Smooth muscle cell (in vitro differentiated cells): ENCODE results near the gene CLMP. TPM values are rescaled to one million over a fixed set of nuclear protein-coding genes. Genes with fewer than 3 reads are reported as not detected.

Source experiments
- DNase-seq: peaks from one replicate; lab custom pipeline; 2025; ENCODE audit not compliant: unreplicated experiment; lab: John Stamatoyannopoulos, UW
- H2AFZ ChIP-seq: fragments of 200-600 bp; sonication (generic); 2 replicates; pipeline ENCODE4 v1.6.0; 2016; ENCODE audit warnings: antibody characterized with exemption, low read depth, mild to moderate bottlenecking
- H3F3A ChIP-seq: fragments of 200-600 bp; sonication (generic); 2 replicates; pipeline ENCODE4 v1.6.0; 2017; ENCODE audit warnings: antibody characterized with exemption, low read depth
- H3K27ac ChIP-seq: fragments of 200-600 bp; sonication (generic); 2 replicates; pipeline ENCODE4 v1.5.1; 2016; ENCODE audit warnings: low read depth, mild to moderate bottlenecking
- H3K27me3 ChIP-seq: fragments of 200-600 bp; sonication (generic); 2 replicates; pipeline ENCODE4 v1.6.1; 2016; ENCODE audit warnings: low read depth, mild to moderate bottlenecking
- H3K36me3 ChIP-seq: fragments of 200-600 bp; sonication (generic); 2 replicates; pipeline ENCODE4 v1.5.1; 2016; ENCODE audit warnings: low read depth
- H3K4me1 ChIP-seq: fragments of 200-600 bp; sonication (generic); 2 replicates; pipeline ENCODE4 v1.5.1; 2016; ENCODE audit warnings: low read depth
- H3K4me2 ChIP-seq: fragments of 200-600 bp; sonication (generic); 2 replicates; pipeline ENCODE4 v1.6.0; 2016; ENCODE audit warnings: mild to moderate bottlenecking
- H3K4me3 ChIP-seq: fragments of 200-600 bp; sonication (generic); 2 replicates; pipeline ENCODE4 v1.5.1; 2016; ENCODE audit warnings: mild to moderate bottlenecking
- H3K79me2 ChIP-seq: fragments of 200-600 bp; sonication (generic); 2 replicates; pipeline ENCODE4 v1.6.0; 2016; ENCODE audit warnings: low read depth, mild to moderate bottlenecking
- H3K9ac ChIP-seq: fragments of 200-600 bp; sonication (generic); 2 replicates; pipeline ENCODE4 v1.6.0; 2016; ENCODE audit warnings: low read depth
- H3K9me3 ChIP-seq: fragments of 200-600 bp; sonication (generic); replicated peaks from 2 replicates; pipeline ENCODE4 v1.5.1; 2016; ENCODE audit warnings: low read depth
- H4K20me1 ChIP-seq: fragments of 200-600 bp; sonication (generic); 2 replicates; pipeline ENCODE4 v1.6.0; 2016; ENCODE audit warnings: low read depth
- WGBS: methylation state at CpG from one replicate; pipeline ENCODE4 v1.1.7; 2016; ENCODE audit warnings: low lambda C conversion rate; 5-methylcytosine and 5-hydroxymethylcytosine counted together
- polyA plus RNA-seq: library from polyadenylated mRNA; unstranded; fragments of >200 nt; fragmentation: Nextera tagmentation; extraction: Ambion mirVana; gene quantifications from 2 replicates; pipeline ENCODE4 v1.2.1, GENCODE V29; 2016
- total RNA-seq: library from RNA; depleted of rRNA; stranded (reverse); fragments of >200 nt; gene quantifications from 2 replicates; pipeline ENCODE4 v1.2.3, GENCODE V29; 2014
- TF ChIP-seq, protein P1 (sequence below): fragments of 200-600 bp; sonication (generic); IDR thresholded peaks from 2 replicates; pipeline ENCODE4 v1.5.1; 2017; ENCODE audit warnings: borderline replicate concordance, mild to moderate bottlenecking, antibody characterized with exemption; ENCODE audit not compliant: insufficient read depth, poor library complexity, severe bottlenecking

Gene CLMP
- total and polyA plus RNA-seq, 2 experiments from 2014 or later, result 74.0 to 176 TPM

DNA sequence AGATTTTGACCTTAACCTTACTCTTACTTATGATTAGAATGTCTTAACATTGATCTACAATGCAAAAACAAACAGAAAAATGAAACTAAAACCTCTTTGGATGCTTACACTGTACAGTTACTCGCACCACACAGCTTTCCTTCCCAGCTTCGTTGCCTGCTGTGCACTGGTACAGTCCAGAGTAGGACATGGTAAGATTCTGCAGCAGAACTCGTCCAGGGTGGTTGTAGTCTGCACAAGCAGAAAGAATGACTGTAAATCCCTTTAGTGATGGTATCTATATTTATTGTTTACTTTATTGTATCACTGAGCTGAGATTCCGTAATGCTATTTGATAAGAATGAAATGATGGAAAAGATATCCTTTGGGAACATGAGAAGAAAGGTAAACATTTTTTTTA lies 112.1 kb downstream of the CLMP start:
- no peaks in the 10 kb centered on the region for H3K79me2 ChIP-seq
- H3K9me3 ChIP-seq, result no peaks in the 10 kb centered on the region
- H3K27ac ChIP-seq, result peak overlapping the region; percentile 78
- peaks cover 18% of the 10 kb centered on the region for H3K36me3 ChIP-seq
- TF ChIP-seq, protein P1, sequence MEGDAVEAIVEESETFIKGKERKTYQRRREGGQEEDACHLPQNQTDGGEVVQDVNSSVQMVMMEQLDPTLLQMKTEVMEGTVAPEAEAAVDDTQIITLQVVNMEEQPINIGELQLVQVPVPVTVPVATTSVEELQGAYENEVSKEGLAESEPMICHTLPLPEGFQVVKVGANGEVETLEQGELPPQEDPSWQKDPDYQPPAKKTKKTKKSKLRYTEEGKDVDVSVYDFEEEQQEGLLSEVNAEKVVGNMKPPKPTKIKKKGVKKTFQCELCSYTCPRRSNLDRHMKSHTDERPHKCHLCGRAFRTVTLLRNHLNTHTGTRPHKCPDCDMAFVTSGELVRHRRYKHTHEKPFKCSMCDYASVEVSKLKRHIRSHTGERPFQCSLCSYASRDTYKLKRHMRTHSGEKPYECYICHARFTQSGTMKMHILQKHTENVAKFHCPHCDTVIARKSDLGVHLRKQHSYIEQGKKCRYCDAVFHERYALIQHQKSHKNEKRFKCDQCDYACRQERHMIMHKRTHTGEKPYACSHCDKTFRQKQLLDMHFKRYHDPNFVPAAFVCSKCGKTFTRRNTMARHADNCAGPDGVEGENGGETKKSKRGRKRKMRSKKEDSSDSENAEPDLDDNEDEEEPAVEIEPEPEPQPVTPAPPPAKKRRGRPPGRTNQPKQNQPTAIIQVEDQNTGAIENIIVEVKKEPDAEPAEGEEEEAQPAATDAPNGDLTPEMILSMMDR, result no peak
- no peak overlapping the region for H3K4me2 ChIP-seq
- no peak overlapping the region for H3K9ac ChIP-seq
- WGBS, result 71% methylated on average over 4 of the region's 4 CpGs
- H2AFZ ChIP-seq, result no peak overlapping the region
- no peaks in the 10 kb centered on the region for H3F3A ChIP-seq
- no peak for DNase-seq
- no peak overlapping the region for H3K4me3 ChIP-seq
- peaks cover 43% of the 10 kb centered on the region for H4K20me1 ChIP-seq
- no peaks in the 10 kb centered on the region for H3K4me1 ChIP-seq
- no peaks in the 10 kb centered on the region for H3K27me3 ChIP-seq

DNA sequence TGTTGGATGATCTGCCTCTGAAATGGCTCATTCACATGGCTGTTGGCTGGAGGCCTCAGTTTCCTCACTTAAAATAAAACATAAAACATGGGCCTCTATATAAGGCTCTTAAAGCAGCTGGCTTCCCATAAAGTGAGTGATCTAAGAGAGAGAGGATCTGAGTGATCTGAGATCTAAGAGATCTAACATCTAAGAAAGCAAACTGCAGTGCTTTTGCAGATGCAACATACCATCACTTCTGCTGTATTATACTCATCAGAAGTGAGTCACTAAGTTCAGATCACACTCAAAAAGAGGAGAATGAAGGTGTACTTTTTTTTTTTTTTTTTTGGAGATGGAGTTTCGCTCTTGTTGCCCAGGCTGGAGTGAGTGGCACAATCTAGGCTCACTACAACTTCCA lies 115.0 kb downstream of the CLMP start:
- peaks cover 31% of the 10 kb centered on the region for H4K20me1 ChIP-seq
- H3K4me3 ChIP-seq, result no peak overlapping the region
- 100% methylated on average over 1 of the region's 1 CpG for WGBS
- H2AFZ ChIP-seq, result no peak overlapping the region
- no peak overlapping the region for H3K4me2 ChIP-seq
- H3K4me1 ChIP-seq, result no peaks in the 10 kb centered on the region
- H3K79me2 ChIP-seq, result peaks cover 4% of the 10 kb centered on the region
- no peaks in the 10 kb centered on the region for H3K9me3 ChIP-seq
- H3K27me3 ChIP-seq, result no peaks in the 10 kb centered on the region
- H3K9ac ChIP-seq, result no peak overlapping the region
- H3K36me3 ChIP-seq, result peaks cover 18% of the 10 kb centered on the region
- no peak overlapping the region for H3K27ac ChIP-seq
- TF ChIP-seq, protein P1, result no peak
- no peak for DNase-seq
- no peaks in the 10 kb centered on the region for H3F3A ChIP-seq

DNA sequence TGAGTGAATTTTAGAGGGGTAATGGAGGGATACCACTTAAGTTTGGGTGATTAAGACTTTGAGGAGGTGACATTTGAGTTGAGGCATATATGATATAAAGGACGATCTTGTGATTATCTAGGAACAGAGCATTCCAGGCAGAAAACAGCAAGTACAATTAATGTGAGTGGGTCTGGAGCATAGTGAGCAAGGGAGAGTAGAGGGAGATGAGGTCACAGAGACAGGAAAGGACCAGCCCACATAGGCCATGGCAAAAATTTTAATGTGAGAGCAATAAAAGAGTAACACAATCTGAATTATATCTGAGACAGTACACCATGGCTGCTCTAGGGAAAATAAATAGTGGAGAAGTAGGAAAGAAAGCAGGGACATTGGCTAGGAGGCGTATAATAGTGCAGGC lies 118.6 kb downstream of the CLMP start:
- Histone ChIP-seq H3K27ac (no peak overlapping the region), H3K9me3 (no peaks in the 10 kb centered on the region), H3K27me3 (no peaks in the 10 kb centered on the region), H3K36me3 (peaks cover 4% of the 10 kb centered on the region), H3K4me1 (no peaks in the 10 kb centered on the region), H3K9ac (no peak overlapping the region), H4K20me1 (peaks cover 19% of the 10 kb centered on the region), H3F3A (no peaks in the 10 kb centered on the region), H2AFZ (no peak overlapping the region), H3K79me2 (peaks cover 4% of the 10 kb centered on the region), H3K4me3 (no peak overlapping the region), H3K4me2 (no peak overlapping the region)
- 91% methylated on average over 2 of the region's 2 CpGs for WGBS
- no peak for DNase-seq
- TF ChIP-seq, protein P1, result no peak

DNA sequence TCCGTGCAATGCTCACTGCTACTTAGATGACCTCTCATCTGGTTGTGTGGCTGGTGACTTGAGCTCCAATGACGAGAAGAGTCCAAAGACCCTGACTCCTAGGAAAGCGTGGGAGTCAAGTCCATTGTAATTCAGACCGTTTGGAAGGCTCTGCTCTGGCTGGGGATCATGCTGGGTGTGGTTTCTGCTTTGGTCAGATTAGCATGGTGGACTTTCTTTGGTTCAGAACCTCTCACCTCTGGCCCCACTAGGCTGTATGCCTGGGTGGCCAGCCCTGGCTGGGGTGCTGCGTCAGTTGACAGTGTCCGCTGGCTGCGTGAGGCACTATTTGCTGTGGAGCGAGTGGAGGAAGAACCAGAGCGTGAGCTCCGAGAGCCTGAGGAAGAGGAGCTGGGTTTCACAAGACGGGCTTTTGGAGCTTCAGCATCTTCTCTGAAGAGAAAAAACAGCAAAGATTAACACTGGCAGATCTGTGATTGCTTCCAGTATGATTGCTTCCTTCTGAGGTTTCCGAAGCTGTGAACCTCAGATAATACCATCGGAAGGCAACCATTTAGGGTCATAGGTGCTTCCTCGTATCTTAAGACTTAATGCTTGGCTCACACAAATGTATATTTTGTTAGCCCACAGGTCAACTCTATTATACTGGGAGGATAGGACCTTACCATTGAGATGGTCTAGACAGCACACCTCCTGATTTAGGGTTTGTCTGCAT lies 121.5 kb downstream of the CLMP start:
- Histone ChIP-seq H2AFZ (no peak overlapping the region), H3F3A (peaks cover 11% of the 10 kb centered on the region), H3K79me2 (peaks cover 4% of the 10 kb centered on the region), H3K4me3 (no peak overlapping the region), H4K20me1 (peaks cover 18% of the 10 kb centered on the region), H3K9me3 (no peaks in the 10 kb centered on the region), H3K9ac (no peak overlapping the region), H3K27me3 (no peaks in the 10 kb centered on the region), H3K4me2 (no peak overlapping the region), H3K36me3 (peaks cover 4% of the 10 kb centered on the region), H3K27ac (no peak overlapping the region), H3K4me1 (no peaks in the 10 kb centered on the region)
- DNase-seq, result no peak
- 95% methylated on average over 14 of the region's 14 CpGs for WGBS
- TF ChIP-seq, protein P1, result no peak
